OCI-LY7 (cell line): Measurements from ENCODE around the gene MTMR10.

ENCODE experiments used
- EZH2phosphoT487 ChIP-seq: fragments of 200-600 bp; sonication (generic); IDR thresholded peaks from 2 replicates; pipeline ENCODE4 v1.6.1; 2018; ENCODE audit warnings: low read depth, borderline replicate concordance, mild to moderate bottlenecking, mixed run types, antibody characterized with exemption, low read length, moderate library complexity, mixed read lengths
- TF ChIP-seq, protein P1 (sequence below): fragments of 200-600 bp; sonication (generic); conservative IDR thresholded peaks from 2 replicates; pipeline ENCODE4 v1.5.1; 2014; ENCODE audit warnings: mild to moderate bottlenecking, antibody characterized with exemption, low read length, moderate library complexity, mixed read lengths

DNA sequence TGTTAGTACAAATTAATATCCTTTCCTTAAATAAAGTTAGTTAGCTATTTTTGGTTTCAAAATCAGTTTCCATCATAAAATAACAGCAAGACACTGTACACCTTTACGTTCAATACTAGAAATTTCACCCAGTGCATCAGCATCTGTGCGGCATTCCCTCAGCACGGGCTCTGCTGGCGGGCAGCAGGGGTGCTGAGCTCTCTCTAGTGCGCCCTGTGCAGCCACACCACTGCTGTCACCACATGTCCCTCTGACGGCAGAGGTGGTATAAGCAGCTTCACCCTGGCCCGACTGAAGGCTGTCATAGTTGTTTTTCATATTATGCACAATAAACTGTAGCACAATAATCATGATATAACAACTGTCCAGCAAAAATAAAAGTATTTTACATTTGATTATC, 52.3 kb downstream of the MTMR10 start:
- TF ChIP-seq, protein P1, sequence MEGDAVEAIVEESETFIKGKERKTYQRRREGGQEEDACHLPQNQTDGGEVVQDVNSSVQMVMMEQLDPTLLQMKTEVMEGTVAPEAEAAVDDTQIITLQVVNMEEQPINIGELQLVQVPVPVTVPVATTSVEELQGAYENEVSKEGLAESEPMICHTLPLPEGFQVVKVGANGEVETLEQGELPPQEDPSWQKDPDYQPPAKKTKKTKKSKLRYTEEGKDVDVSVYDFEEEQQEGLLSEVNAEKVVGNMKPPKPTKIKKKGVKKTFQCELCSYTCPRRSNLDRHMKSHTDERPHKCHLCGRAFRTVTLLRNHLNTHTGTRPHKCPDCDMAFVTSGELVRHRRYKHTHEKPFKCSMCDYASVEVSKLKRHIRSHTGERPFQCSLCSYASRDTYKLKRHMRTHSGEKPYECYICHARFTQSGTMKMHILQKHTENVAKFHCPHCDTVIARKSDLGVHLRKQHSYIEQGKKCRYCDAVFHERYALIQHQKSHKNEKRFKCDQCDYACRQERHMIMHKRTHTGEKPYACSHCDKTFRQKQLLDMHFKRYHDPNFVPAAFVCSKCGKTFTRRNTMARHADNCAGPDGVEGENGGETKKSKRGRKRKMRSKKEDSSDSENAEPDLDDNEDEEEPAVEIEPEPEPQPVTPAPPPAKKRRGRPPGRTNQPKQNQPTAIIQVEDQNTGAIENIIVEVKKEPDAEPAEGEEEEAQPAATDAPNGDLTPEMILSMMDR: no peak
- TF ChIP-seq EZH2phosphoT487: no peak
